Vagina (tissue), 2 donors: Measurements from ENCODE around the gene YLPM1. TPM values are rescaled to one million over a fixed set of nuclear protein-coding genes. Genes with fewer than 3 reads are reported as not detected.
A peak's percentile ranks its signal among the peaks of the same experiment; 100 is the strongest.

Experiments used
- DNase-seq, 2 donors: peaks; one replicate each; pipeline ENCODE4 v3.0.0-alpha.2; 2017; ENCODE audit errors: extremely low spot score in 2 of 2
- H3K27ac ChIP-seq: fragments of 200-600 bp; sonication (generic); one replicate; pipeline ENCODE4 v1.5.1; 2019
- H3K27me3 ChIP-seq: fragments of 200-600 bp; sonication (generic); one replicate; pipeline ENCODE4 v1.5.1; 2019
- H3K36me3 ChIP-seq, 2 donors: fragments of 200-600 bp; sonication (generic); one replicate each; pipeline ENCODE4 v1.5.1; 2017 to 2019
- H3K4me1 ChIP-seq: fragments of 200-600 bp; sonication (generic); one replicate; pipeline ENCODE4 v1.5.1; 2019
- H3K4me3 ChIP-seq, 2 donors: fragments of 200-600 bp; sonication (generic); 1 replicate in 1 of 2; 2 replicates in 1 of 2; pipeline ENCODE4 v1.5.1; 2016 to 2019
- H3K9me3 ChIP-seq: fragments of 200-600 bp; sonication (generic); one replicate; pipeline ENCODE4 v1.5.1; 2019
- CTCF ChIP-seq, 3 experiments: fragments of 450-650 bp in 2 of 3; fragments of 200-600 bp in 1 of 3; sonication (generic) in 1 of 3; IDR thresholded peaks; one replicate each; pipeline ENCODE4 v1.5.1; 2017 to 2019; ENCODE audit warnings: antibody characterized with exemption in 3 of 3, mild to moderate bottlenecking in 2 of 3, moderate library complexity in 2 of 3
- POLR2A ChIP-seq, 2 donors: fragments of 450-650 bp; IDR thresholded peaks; one replicate each; pipeline ENCODE4 v1.6.1; 2017; ENCODE audit warnings: antibody characterized with exemption in 2 of 2, mild to moderate bottlenecking in 2 of 2, moderate library complexity in 2 of 2
- POLR2AphosphoS5 ChIP-seq, 2 donors: sonication (generic); formaldehyde crosslinking; IDR thresholded peaks; one replicate each; pipeline ENCODE4 v1.9.0; 2017; ENCODE audit warnings: antibody characterized with exemption in 2 of 2, mild to moderate bottlenecking in 2 of 2, low read depth in 1 of 2; ENCODE audit not compliant: insufficient read depth in 1 of 2
- intact Hi-C: fragments of 100-400 bp; cut with DNase I; formaldehyde crosslinking; loops from one replicate; pipeline ENCODE4 v1.15.1; 2023
- total RNA-seq: library from RNA; depleted of rRNA; stranded (reverse); fragments of >200 nt; gene quantifications from one replicate; pipeline ENCODE4 v1.2.3, GENCODE V29; 2016

YLPM1 gene
- total RNA-seq, 1 donor from 2014 or later: 50.3 TPM

DNA sequence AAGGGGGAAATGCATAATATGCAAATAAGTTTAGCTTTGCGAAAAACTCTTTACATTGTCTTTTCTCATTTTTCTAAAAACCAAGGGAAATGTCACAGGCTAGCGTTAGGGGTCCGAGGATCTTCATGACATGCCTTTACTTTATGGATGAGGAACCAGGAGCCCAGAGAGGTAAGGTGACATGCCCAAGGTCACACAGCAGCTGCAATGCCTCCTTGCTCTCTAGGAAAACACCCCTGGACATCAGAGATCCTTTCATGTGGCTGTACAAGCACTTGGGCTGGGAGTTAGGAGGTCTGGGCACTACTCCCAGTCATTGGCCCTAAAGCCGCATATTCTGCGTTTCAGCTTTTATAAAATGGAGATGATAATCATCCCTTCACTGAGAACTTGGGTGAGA, 112.1 kb downstream of the YLPM1 start:
- no peaks in the 10 kb centered on the region for H3K4me1 ChIP-seq
- TF ChIP-seq POLR2AphosphoS5 (IDR thresholded peaks at IDR 0.05; ENCODE audit: insufficient read depth in 1 of 2, low read depth in 1 of 2): no peak
- no peak for TF ChIP-seq CTCF (IDR thresholded peaks at IDR 0.05)
- no peak for TF ChIP-seq POLR2A (IDR thresholded peaks at IDR 0.05)
- H3K36me3 ChIP-seq: no peaks in the 10 kb centered on the region
- no peak overlapping the region for H3K4me3 ChIP-seq
- H3K27ac ChIP-seq: no peak overlapping the region
- DNase-seq: no peak
- intact Hi-C loops: no loop called here
- no peaks in the 10 kb centered on the region for H3K27me3 ChIP-seq
- no peaks in the 10 kb centered on the region for H3K9me3 ChIP-seq

DNA sequence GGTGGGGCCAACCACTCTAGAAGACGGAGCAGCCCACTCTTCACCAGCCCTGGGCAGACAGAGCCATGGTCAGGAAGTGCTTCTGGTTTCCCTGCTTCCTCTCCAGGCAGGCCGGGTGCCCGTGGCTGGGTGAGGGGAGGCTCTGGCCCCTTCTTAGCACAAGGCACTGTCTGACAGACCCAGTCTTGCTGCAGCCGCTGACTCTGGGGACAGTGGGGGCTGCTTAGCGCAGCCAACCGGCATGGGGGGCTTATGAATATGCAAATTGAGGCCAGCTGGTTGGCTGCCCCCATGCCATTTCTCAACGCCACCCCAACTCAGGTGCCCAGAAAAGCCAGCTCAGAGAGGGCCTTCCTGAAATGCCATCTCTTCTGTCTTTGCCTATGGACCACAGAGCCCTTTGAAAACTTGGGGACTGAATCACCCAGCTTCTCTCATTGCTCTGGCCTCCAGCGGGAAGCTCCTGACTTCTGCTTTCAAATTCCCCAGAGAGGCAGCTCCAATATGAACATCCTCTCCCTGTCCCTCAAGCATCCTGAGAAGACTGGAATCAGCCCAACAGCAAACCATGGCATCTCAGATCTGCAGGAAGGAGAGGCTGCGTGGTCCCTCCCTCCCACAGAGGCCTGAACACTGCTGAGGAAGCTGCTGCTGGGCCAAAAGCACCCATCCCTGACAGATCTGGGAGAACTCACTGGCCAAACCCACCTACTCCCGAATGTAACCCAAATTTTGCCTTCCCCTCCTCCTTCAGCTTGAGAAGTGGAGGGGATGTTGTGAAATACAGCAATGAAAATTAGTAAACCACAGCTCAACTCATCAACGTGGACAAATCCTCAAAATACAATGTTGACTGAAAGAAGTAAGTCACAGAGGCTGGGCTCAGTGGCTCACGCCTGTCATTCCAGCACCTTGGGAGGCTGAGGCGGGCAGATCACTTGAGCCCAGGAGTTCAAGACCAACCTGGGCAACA, 113.1 kb downstream of the YLPM1 start, which contains the start of gene PROX2:
Gene PROX2, minus strand, starts transcription at position 205 of the 973 bp plus-strand sequence. CDS start 12,311 bp downstream, outside the sequence.
- TF ChIP-seq POLR2A (IDR thresholded peaks at IDR 0.05) (no peak), POLR2AphosphoS5 (IDR thresholded peaks at IDR 0.05; ENCODE audit: insufficient read depth in 1 of 2, low read depth in 1 of 2) (no peak), CTCF (IDR thresholded peaks at IDR 0.05) (no peak)
- H3K4me3 ChIP-seq: no peak within 1 kb of the TSS
- H3K27ac ChIP-seq: no peak within 1 kb of the TSS
- H3K4me1 ChIP-seq: no peaks in the 10 kb centered on the region
- no peak for DNase-seq
- no peaks in the 10 kb centered on the region for H3K9me3 ChIP-seq
- no peaks in the 10 kb centered on the region for H3K27me3 ChIP-seq
- intact Hi-C loops: no loop called here
- no peaks in the 10 kb centered on the region for H3K36me3 ChIP-seq

DNA sequence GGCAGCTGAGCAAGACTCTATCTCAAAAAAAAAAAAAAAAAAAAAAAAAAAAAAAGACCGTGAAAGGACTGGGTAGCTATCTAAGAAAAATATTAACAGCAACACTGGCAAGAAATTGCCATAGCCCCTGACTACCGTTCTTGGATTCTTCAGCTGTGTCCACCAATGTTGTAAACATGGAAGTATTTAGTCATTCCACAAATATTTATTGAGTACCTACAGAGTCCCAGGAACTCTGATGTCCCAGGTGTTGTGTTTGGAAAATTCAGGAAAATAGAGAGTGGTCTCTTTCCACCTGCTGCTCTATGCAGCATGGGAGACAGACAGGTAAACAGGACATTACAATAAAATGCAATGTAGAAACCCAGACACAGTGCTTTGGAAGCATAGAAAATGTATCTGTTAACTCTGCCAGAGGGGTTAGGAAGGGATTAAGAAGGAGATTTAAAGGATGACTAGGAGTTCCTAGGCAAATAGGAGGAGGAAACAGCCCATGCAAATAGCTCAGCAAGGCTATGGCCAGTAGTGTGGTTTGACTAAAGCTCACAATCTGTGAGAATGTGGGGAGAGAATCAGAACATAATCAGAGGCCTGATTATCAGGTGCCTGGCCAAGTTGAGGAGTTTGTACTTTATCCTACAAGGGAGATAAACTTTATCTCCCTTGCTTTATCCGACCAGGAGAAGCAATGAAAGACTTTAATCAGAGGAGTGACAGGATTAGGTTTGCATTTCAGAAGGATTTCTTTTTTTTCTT, 116.5 kb downstream of the YLPM1 start:
- no peak overlapping the region for H3K4me3 ChIP-seq
- no peaks in the 10 kb centered on the region for H3K27me3 ChIP-seq
- H3K9me3 ChIP-seq: no peaks in the 10 kb centered on the region
- no peaks in the 10 kb centered on the region for H3K36me3 ChIP-seq
- H3K4me1 ChIP-seq: peaks cover 23% of the 10 kb centered on the region
- no peak overlapping the region for H3K27ac ChIP-seq
- DNase-seq: no peak
- intact Hi-C loops: no loop called here
- no peak for TF ChIP-seq CTCF (IDR thresholded peaks at IDR 0.05)

- intact Hi-C loops: no loop called here
- TF ChIP-seq POLR2AphosphoS5 (IDR thresholded peaks at IDR 0.05; ENCODE audit: insufficient read depth in 1 of 2, low read depth in 1 of 2): peak; percentile 69 to 93
- TF ChIP-seq CTCF (IDR thresholded peaks at IDR 0.05): peak in 1 of 3 experiments; percentile 24
- peak in 1 of 2 donors; percentile 70 for TF ChIP-seq POLR2A (IDR thresholded peaks at IDR 0.05)
- no peak for DNase-seq
- no peaks in the 10 kb centered on the region for H3K36me3 ChIP-seq
- H3K9me3 ChIP-seq: no peaks in the 10 kb centered on the region
- H3K4me1 ChIP-seq: peaks cover 41% of the 10 kb centered on the region
- H3K27me3 ChIP-seq: no peaks in the 10 kb centered on the region
- H3K27ac ChIP-seq: peak within 1 kb of the TSS; percentile 95
- peak within 1 kb of the TSS; percentile 60 to 100 for H3K4me3 ChIP-seq
These were observed 118.5 kb downstream of the YLPM1 start, which contains the start of gene DLST for GRCh38 chr14:74881431-74882102. Gene DLST (plus strand): TSS chr14:74881916. CDS start chr14:74881954, 38 bp downstream.
